ENCODE measurements around the gene ARHGAP44. TPM values are rescaled to one million over a fixed set of nuclear protein-coding genes. Genes with fewer than 3 reads are reported as not detected.

ARHGAP44 gene
- total RNA-seq, 1 donor from 2014 or later: 8.7 TPM

GRCh38 chr17:12813664-12814063, 24.4 kb downstream of the ARHGAP44 start:
- no peak overlapping the region for H3K9ac ChIP-seq
- no peaks in the 10 kb centered on the region for H3K27me3 ChIP-seq
- no peak overlapping the region for H3K4me2 ChIP-seq
- no peak overlapping the region for H3K4me3 Mint-ChIP-seq
- H3K4me3 ChIP-seq: no peak overlapping the region
- no peak for DNase-seq (ENCODE audit: low spot score)
- no peaks in the 10 kb centered on the region for H3K27me3 Mint-ChIP-seq (ENCODE audit: insufficient read depth, low read depth)
- H3K36me3 Mint-ChIP-seq: peaks cover 4% of the 10 kb centered on the region
- H3K9me3 Mint-ChIP-seq: peaks cover 20% of the 10 kb centered on the region
- H2AFZ ChIP-seq (replicated peaks): no peak overlapping the region
- no peaks in the 10 kb centered on the region for H3K36me3 ChIP-seq
- H3K4me1 ChIP-seq: no peaks in the 10 kb centered on the region
- no peaks in the 10 kb centered on the region for H3F3A ChIP-seq (ENCODE audit: low read depth)
- H3K27ac Mint-ChIP-seq: no peak overlapping the region
- H3K9me3 ChIP-seq (ENCODE audit: low read depth): no peaks in the 10 kb centered on the region
- H4K20me1 ChIP-seq (ENCODE audit: low read depth): no peaks in the 10 kb centered on the region
- H3K79me2 ChIP-seq (ENCODE audit: low read depth): no peaks in the 10 kb centered on the region
- TF ChIP-seq, protein P1, sequence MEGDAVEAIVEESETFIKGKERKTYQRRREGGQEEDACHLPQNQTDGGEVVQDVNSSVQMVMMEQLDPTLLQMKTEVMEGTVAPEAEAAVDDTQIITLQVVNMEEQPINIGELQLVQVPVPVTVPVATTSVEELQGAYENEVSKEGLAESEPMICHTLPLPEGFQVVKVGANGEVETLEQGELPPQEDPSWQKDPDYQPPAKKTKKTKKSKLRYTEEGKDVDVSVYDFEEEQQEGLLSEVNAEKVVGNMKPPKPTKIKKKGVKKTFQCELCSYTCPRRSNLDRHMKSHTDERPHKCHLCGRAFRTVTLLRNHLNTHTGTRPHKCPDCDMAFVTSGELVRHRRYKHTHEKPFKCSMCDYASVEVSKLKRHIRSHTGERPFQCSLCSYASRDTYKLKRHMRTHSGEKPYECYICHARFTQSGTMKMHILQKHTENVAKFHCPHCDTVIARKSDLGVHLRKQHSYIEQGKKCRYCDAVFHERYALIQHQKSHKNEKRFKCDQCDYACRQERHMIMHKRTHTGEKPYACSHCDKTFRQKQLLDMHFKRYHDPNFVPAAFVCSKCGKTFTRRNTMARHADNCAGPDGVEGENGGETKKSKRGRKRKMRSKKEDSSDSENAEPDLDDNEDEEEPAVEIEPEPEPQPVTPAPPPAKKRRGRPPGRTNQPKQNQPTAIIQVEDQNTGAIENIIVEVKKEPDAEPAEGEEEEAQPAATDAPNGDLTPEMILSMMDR (IDR thresholded peaks at IDR 0.05): no peak
- TF ChIP-seq EZH2phosphoT487 (IDR thresholded peaks at IDR 0.05) (no peak), EZH2 (IDR thresholded peaks at IDR 0.05) (no peak)
- H3K27ac ChIP-seq: no peak overlapping the region
- H3K4me1 Mint-ChIP-seq: no peaks in the 10 kb centered on the region

DNA sequence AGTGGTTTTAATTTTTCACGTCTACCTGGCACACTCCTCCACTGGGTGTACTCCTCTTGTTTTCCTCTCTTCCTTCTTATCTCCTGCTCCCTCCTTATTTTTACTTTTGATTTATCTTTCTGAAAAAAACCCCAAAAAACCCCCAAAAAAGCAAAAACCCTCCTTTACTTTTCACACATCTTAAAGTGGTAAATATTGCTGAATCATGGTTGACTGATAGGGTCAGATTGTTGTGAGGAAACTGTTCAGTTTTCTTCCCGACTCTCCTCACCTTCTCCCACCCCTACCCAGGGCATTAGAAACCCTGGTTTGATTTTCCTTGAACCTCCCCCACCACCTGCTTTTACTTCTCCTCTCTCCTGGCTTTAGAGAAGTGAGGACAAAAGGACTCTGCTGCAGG, 25.4 kb downstream of the ARHGAP44 start:
- no peak for DNase-seq (ENCODE audit: low spot score)
- H3K9me3 Mint-ChIP-seq: peaks cover 12% of the 10 kb centered on the region
- Histone ChIP-seq H3K36me3 (no peaks in the 10 kb centered on the region), H4K20me1 (ENCODE audit: low read depth) (no peaks in the 10 kb centered on the region), H3K9ac (no peak overlapping the region), H3K4me3 (no peak overlapping the region), H3K79me2 (ENCODE audit: low read depth) (no peaks in the 10 kb centered on the region), H3K27me3 (no peaks in the 10 kb centered on the region), H3F3A (ENCODE audit: low read depth) (no peaks in the 10 kb centered on the region), H3K4me1 (no peaks in the 10 kb centered on the region), H3K27ac (no peak overlapping the region), H2AFZ (replicated peaks) (no peak overlapping the region), H3K4me2 (no peak overlapping the region), H3K9me3 (ENCODE audit: low read depth) (no peaks in the 10 kb centered on the region)
- no peak overlapping the region for H3K4me3 Mint-ChIP-seq
- H3K36me3 Mint-ChIP-seq: no peaks in the 10 kb centered on the region
- TF ChIP-seq, protein P1 (IDR thresholded peaks at IDR 0.05): no peak
- TF ChIP-seq EZH2 (IDR thresholded peaks at IDR 0.05) (no peak), EZH2phosphoT487 (IDR thresholded peaks at IDR 0.05) (no peak)
- no peaks in the 10 kb centered on the region for H3K4me1 Mint-ChIP-seq
- no peaks in the 10 kb centered on the region for H3K27me3 Mint-ChIP-seq (ENCODE audit: insufficient read depth, low read depth)
- H3K27ac Mint-ChIP-seq: no peak overlapping the region

GRCh38 chr17:12815642-12816141, 26.4 kb downstream of the ARHGAP44 start:
- Histone ChIP-seq H3K27ac (no peak overlapping the region), H3K36me3 (no peaks in the 10 kb centered on the region), H3K79me2 (ENCODE audit: low read depth) (no peaks in the 10 kb centered on the region), H3K4me2 (no peak overlapping the region), H4K20me1 (ENCODE audit: low read depth) (no peaks in the 10 kb centered on the region), H3K4me1 (no peaks in the 10 kb centered on the region), H2AFZ (replicated peaks) (no peak overlapping the region), H3F3A (ENCODE audit: low read depth) (no peaks in the 10 kb centered on the region), H3K9me3 (ENCODE audit: low read depth) (no peaks in the 10 kb centered on the region), H3K4me3 (no peak overlapping the region), H3K9ac (no peak overlapping the region), H3K27me3 (no peaks in the 10 kb centered on the region)
- no peak for DNase-seq (ENCODE audit: low spot score)
- no peak for TF ChIP-seq EZH2 (IDR thresholded peaks at IDR 0.05)
- TF ChIP-seq, protein P1 (IDR thresholded peaks at IDR 0.05): no peak
- no peak for TF ChIP-seq EZH2phosphoT487 (IDR thresholded peaks at IDR 0.05)
- peaks cover 7% of the 10 kb centered on the region for H3K9me3 Mint-ChIP-seq
- no peak overlapping the region for H3K27ac Mint-ChIP-seq
- no peaks in the 10 kb centered on the region for H3K36me3 Mint-ChIP-seq
- no peaks in the 10 kb centered on the region for H3K27me3 Mint-ChIP-seq (ENCODE audit: insufficient read depth, low read depth)
- no peak overlapping the region for H3K4me3 Mint-ChIP-seq
- no peaks in the 10 kb centered on the region for H3K4me1 Mint-ChIP-seq
